K562 (cell line): ENCODE data around the gene TALDO1. TPM values are rescaled to one million over a fixed set of nuclear protein-coding genes. Genes with fewer than 3 reads are reported as not detected.

ENCODE experiments used
- ATAC-seq: fragments of 200-7000 bp; cut with Tn5 transposase; 3 replicates; pipeline ENCODE4 v1.9.1; 2020; ENCODE audit warnings: moderate library complexity
- BruUV-seq: library from RNA; stranded (reverse); fragments of 400-500 nt; replicated peaks from 2 replicates; lab custom pipeline; 2021; lab: Mats Ljungman, UMichigan
- CTCF ChIA-PET: fragments of 300-600 bp; formaldehyde crosslinking; extraction: SDS; loops from one replicate; lab custom pipeline; 2021; ENCODE audit warnings: low intra/inter-chr PET ratio; lab: Yijun Ruan, JAX
- POLR2A ChIA-PET: fragments of 300-600, 350-650 bp; sonication (Branson Sonifier 250); formaldehyde crosslinking; extraction: SDS; loops from one replicate; lab custom pipeline; 2021; ENCODE audit warnings: antibody characterized with exemption, inconsistent platforms; lab: Yijun Ruan, JAX
- DNase-seq, 4 experiments: peaks; one replicate each; pipeline versions ENCODE4 v3.0.0 to v3.0.0-alpha.2; 2011 to 2018; ENCODE audit warnings: low spot score in 3 of 4, mixed read lengths in 3 of 4; ENCODE audit errors: extremely low read depth in 1 of 4
- FAIRE-seq: peaks from 2 replicates; lab custom pipeline; 2011; peaks lifted over from hg19 to GRCh38; lab: Jason Lieb, UNC
- H2AFZ ChIP-seq: 2 replicates; pipeline ENCODE4 v1.6.0; 2011; ENCODE audit warnings: low read depth, low read length, control low read depth, inconsistent platforms
- H3K27ac ChIP-seq: fragments of 200-600 bp; 3 replicates; pipeline ENCODE4 v1.8.0; 2011; ENCODE audit warnings: low read depth, mild to moderate bottlenecking, control low read depth, inconsistent platforms, low read length, moderate library complexity, mixed read lengths; ENCODE audit errors: extremely low read depth
- H3K27me3 ChIP-seq, 2 experiments: fragments of 300-600 bp in 1 of 2; 2 replicates in 1 of 2; 3 replicates in 1 of 2; pipeline versions ENCODE4 v1.6.0 to v1.8.0; 2011; ENCODE audit warnings: inconsistent platforms in 2 of 2, low read length in 2 of 2, mild to moderate bottlenecking in 1 of 2, mixed read lengths in 1 of 2, moderate library complexity in 1 of 2; ENCODE audit not compliant: control insufficient read depth in 2 of 2, insufficient read depth in 2 of 2
- H3K36me3 ChIP-seq: fragments of 300-600 bp; 3 replicates; pipeline ENCODE4 v1.8.0; 2011; ENCODE audit warnings: mild to moderate bottlenecking, low read length, inconsistent platforms; ENCODE audit not compliant: control insufficient read depth, insufficient read depth
- H3K4me1 ChIP-seq, 2 experiments: fragments of 200-600 bp in 1 of 2; replicated peaks in 1 of 2; 2 replicates in 1 of 2; 3 replicates in 1 of 2; pipeline versions ENCODE4 v1.5.1 to v1.8.0; 2011; ENCODE audit warnings: inconsistent platforms in 2 of 2, low read length in 2 of 2, mild to moderate bottlenecking in 1 of 2, mixed read lengths in 1 of 2, moderate library complexity in 1 of 2; ENCODE audit not compliant: control insufficient read depth in 2 of 2, insufficient read depth in 2 of 2
- H3K4me2 ChIP-seq: 2 replicates; pipeline ENCODE4 v1.6.1; 2011; ENCODE audit warnings: low read length, control low read depth, inconsistent platforms, mixed read lengths; ENCODE audit not compliant: insufficient read depth
- H3K4me3 ChIP-seq: fragments of 200-600 bp; sonication (generic), shearing (Covaris generic); 2 replicates; pipeline ENCODE4 v1.5.1; 2016; ENCODE audit warnings: control low read depth, inconsistent platforms
- H3K79me2 ChIP-seq: fragments of 200-600 bp; 3 replicates; pipeline ENCODE4 v1.8.0; 2011; ENCODE audit warnings: low read length, inconsistent platforms; ENCODE audit not compliant: control insufficient read depth, insufficient read depth
- H3K9ac ChIP-seq, 2 experiments: 2 replicates each; pipeline versions ENCODE4 v1.6.0 to v1.6.1; 2011; ENCODE audit warnings: low read depth in 2 of 2, low read length in 2 of 2, control low read depth in 1 of 2, inconsistent platforms in 1 of 2, mild to moderate bottlenecking in 1 of 2, mixed read lengths in 1 of 2; ENCODE audit not compliant: insufficient read depth in 1 of 2
- H3K9me1 ChIP-seq: one replicate; pipeline ENCODE4 v1.6.0; 2011; ENCODE audit warnings: inconsistent platforms, mild to moderate bottlenecking, low read length, moderate library complexity; ENCODE audit not compliant: control insufficient read depth, insufficient read depth
- H3K9me3 ChIP-seq: replicated peaks from 2 replicates; pipeline ENCODE4 v1.5.1; 2011; ENCODE audit warnings: low read depth, low read length, inconsistent platforms; ENCODE audit not compliant: control insufficient read depth, insufficient read depth
- H4K20me1 ChIP-seq: replicated peaks from 2 replicates; pipeline ENCODE4 v1.6.1; 2011; ENCODE audit warnings: low read length, inconsistent platforms, mixed read lengths; ENCODE audit not compliant: control insufficient read depth, insufficient read depth
- CBX5 ChIP-seq: IDR thresholded peaks from 2 replicates; pipeline ENCODE4 v1.6.1; 2014; ENCODE audit warnings: low read depth, borderline replicate concordance
- E2F8 ChIP-seq: fragments of 450-650 bp; IDR thresholded peaks from 2 replicates; pipeline ENCODE4 v1.7.1; 2018; ENCODE audit warnings: mild to moderate bottlenecking, low read depth; ENCODE audit not compliant: partially characterized antibody
- FOXP1 ChIP-seq: sonication (generic); formaldehyde crosslinking; IDR thresholded peaks from 2 replicates; pipeline ENCODE4 v1.8.0; 2022; ENCODE audit warnings: mild to moderate bottlenecking, missing genetic modification reagents
- HNRNPK ChIP-seq: fragments of 200-400 bp; formaldehyde crosslinking; IDR thresholded peaks from one replicate; pipeline ENCODE4 v1.6.1; 2018; ENCODE audit warnings: mild to moderate bottlenecking, low read depth, low read length; ENCODE audit not compliant: poor library complexity, severe bottlenecking
- MAFK ChIP-seq: IDR thresholded peaks from 2 replicates; pipeline ENCODE4 v1.6.1; 2011; ENCODE audit warnings: low read length, improper control_type of control experiment
- MCM5 ChIP-seq: fragments of 450-650 bp; IDR thresholded peaks from 2 replicates; pipeline ENCODE4 v1.6.1; 2016; ENCODE audit warnings: low read depth
- NFYB ChIP-seq: IDR thresholded peaks from 2 replicates; pipeline ENCODE4 v1.6.1; 2011; ENCODE audit warnings: mild to moderate bottlenecking, moderate library complexity; ENCODE audit not compliant: insufficient read length; ENCODE audit errors: extremely low read depth
- WGBS: fragments of 100-300 bp; shearing (Covaris generic); methylation state at CpG from one replicate; pipeline ENCODE4 v1.1.6; 2016; ENCODE audit warnings: low coverage, mixed read lengths; ENCODE audit not compliant: insufficient coverage; ENCODE audit errors: missing lambda C conversion rate; 5-methylcytosine and 5-hydroxymethylcytosine counted together
- in situ Hi-C: fragments of 300-500 bp; cut with MboI; formaldehyde crosslinking; loops from 4 replicates; pipeline ENCODE4 v1.15.0; 2018; ENCODE audit warnings: inconsistent platforms, mixed read lengths
- intact Hi-C: fragments of 100-400 bp; cut with micrococcal nuclease; formaldehyde crosslinking; loops from 2 replicates; pipeline ENCODE4 v1.14.2; 2022
- polyA plus RNA-seq, 8 experiments: library from polyadenylated mRNA; depleted of rRNA in 4 of 8; stranded (reverse) in 5 of 8; unstranded in 3 of 8; fragments of >200 nt; fragmentation: Nextera tagmentation in 2 of 8; fragmentation: Illumina TruSeq in 1 of 8; extraction: Ambion mirVana in 2 of 8; extraction: Trizol in 1 of 8; gene quantifications; 2 replicates each; pipeline versions ENCODE4 v1.2.1 to v1.2.3, GENCODE V29; 2011 to 2014; ENCODE audit warnings: inconsistent platforms in 1 of 8, missing spikeins in 1 of 8
- total RNA-seq, 7 experiments: library from RNA; depleted of rRNA in 6 of 7; stranded (reverse); fragments of >200 nt in 6 of 7; fragmentation: Illumina TruSeq in 2 of 7; extraction: Trizol in 2 of 7; gene quantifications; 2 replicates each; pipeline versions ENCODE4 v1.2.1 to v1.2.3, GENCODE V29; 2011 to 2021; ENCODE audit warnings: low replicate concordance in 1 of 7

The TALDO1 gene
- total and polyA plus RNA-seq, 9 of the 15 experiments (the other 6 are each of a cell fraction or from before 2014, with no cell fraction given), result 260 to 541 (median 441) TPM

GRCh38 chr11:727281-727701, 20.0 kb upstream of the TALDO1 start:
- Histone ChIP-seq H4K20me1 (no peaks in the 10 kb centered on the region), H3K4me1 (peaks cover 35 to 66% of the 10 kb centered on the region in 2 experiments), H3K27ac (peak overlapping the region; percentile 51; the same call in 1 of the 3 replicates), H3K4me3 (no peak overlapping the region), H3K36me3 (no peaks in the 10 kb centered on the region), H3K9me1 (no peaks in the 10 kb centered on the region), H3K4me2 (peak overlapping the region; percentile 65), H3K9ac (peak overlapping the region; percentile 45 to 87), H3K9me3 (no peaks in the 10 kb centered on the region), H3K27me3 (no peaks in the 10 kb centered on the region; a peak in 1 of 5 replicates), H2AFZ (no peak overlapping the region), H3K79me2 (no peaks in the 10 kb centered on the region; the same call in 1 of the 3 replicates)
- ATAC-seq (no peak; the same call in 2 of the 3 replicates), DNase-seq (peak in 1 of 4 experiments; percentile 18), FAIRE-seq (no peak)
- in situ Hi-C loops (no loop called here), intact Hi-C loops (loop anchor here (5.0 kb wide), 2 partner anchors 70 to 175 kb away; partner anchors contain the start of gene SLC25A22)
- 85% methylated on average over 12 of the region's 12 CpGs for WGBS
- TF ChIP-seq NFYB (no peak), E2F8 (no peak), MAFK (no peak), FOXP1 (CRISPR knock-in tag) (no peak; the same call in 1 of the 2 replicates), MCM5 (no peak), HNRNPK (no peak), CBX5 (no peak)
- no TSS peak for BruUV-seq
- CTCF ChIA-PET, result interaction anchor here (1.2 to 2.2 kb wide), 6 partner anchors 20 to 172 kb away, joined by 3 to 22 read pairs (median 8); partner anchors contain the start of genes TALDO1 and TMEM80
- POLR2A ChIA-PET, result interaction anchor here (0.6 to 2.8 kb wide), 7 partner anchors 21 to 159 kb away, joined by 3 to 25 read pairs (median 4); partner anchors contain the start of genes DEAF1 and TMEM80
